GM21825 (cell line): ENCODE results near the gene INCENP.

Source experiments
- ATAC-seq: cut with Tn5 transposase; IDR thresholded peaks from one replicate; pipeline ENCODE4 v1.9.1; 2021; ENCODE audit warnings: mild to moderate bottlenecking, moderate library complexity; ENCODE audit not compliant: unreplicated experiment

Gene INCENP

DNA sequence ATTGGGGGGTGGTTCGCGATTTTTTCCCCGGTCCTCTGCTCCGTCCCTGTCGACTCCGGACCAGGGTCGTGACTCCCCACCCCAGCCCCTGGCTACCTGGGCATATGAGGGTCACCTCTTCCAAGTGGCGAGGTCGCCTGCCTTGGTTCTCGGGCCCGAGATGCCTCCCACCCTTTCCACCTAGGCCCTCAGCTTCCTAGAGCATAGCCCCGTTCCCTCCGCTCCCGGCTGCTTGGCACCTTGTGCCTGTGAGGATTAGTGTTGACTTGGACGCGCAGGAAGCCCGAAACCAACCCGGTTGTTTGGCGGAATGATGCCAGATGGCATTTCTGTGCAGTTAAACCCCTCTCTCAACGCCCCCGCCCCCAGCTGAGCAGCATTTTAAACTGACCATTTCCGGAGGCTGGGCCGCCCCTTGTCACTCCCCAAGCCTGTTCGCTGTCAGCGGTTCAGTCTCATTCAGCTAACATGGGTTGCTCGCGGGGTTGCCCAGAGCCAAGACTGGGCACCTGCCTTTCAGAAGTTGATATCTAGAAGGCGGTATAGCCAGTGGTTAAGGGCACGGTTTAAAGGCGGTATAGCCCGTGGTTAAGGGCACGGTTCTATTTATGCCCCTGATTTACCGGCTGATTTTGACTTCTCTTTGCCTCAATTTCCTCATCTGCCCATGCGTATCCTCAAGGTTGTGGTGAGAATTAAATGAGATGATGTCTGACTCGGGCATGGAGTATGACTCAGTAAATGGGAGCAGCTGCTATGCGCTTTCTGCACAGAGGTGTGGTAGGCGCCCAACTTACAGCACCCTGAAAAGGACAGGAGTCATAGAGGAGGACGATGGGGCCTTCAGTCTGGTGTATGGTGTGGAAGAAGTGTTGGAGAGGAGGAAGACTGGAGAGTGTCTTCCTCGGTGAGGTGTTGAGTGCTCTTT is 639 bp downstream of the INCENP start:
- peak; percentile 19 for ATAC-seq

DNA sequence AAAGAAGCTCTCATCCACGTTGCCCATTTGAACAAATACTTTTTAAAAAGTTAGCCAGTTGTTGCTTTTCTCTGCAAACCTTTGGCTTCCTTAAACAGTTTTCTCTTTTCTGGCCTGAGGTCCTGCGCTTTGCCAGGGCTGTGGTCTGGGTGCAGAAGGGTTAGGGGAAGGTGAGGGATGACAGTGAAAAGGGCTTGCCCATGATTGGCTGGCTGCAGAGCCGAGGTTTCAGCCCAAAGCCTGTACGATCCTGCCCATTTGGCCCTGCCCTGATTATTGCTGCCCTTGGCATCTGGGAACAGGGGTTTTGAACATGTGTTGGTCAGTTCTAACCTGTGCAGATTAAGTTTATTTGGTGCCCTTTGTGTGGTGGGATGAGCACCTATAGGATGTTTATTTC is 1.5 kb downstream of the INCENP start:
- ATAC-seq, result no peak

DNA sequence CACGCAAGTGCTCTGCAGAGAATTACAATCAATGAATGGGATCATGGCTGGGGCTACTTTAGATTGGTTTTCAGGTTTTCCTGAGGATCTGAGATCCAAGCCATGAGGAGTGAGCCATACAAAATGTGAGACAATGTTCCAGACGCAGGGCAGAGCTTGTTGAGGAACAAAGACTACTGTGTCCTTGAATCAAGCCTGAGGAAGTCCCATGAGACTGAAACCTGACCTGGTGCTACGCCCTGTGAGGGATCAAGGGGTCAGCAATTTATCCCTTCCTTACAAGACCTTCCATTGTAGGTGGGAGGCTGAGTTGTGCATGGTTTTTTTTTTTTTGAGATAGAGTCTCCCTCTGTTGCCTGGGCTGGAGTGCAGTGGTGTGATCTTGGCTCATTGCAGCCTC is 2.1 kb downstream of the INCENP start:
- ATAC-seq, result no peak

DNA sequence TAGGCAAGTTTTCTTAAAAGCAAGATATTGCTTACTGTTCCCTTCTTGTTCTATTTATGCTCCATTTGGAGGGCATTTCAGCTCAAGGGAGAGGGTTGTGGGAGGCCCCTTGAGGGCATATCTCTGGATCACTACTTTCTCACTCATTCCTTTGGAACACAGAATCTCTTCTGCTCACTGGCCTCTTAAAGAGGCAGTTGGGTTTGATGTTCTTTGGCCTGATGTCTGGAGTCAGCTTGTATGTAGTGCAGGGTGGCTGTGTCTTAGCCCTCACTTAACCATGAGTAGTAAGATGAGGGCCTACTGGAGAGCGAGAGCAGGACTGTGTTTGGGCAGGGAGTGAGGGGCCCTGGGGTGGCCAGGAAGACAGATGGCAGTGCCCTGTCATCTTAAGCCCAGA is 3.6 kb downstream of the INCENP start:
- ATAC-seq, result no peak

DNA sequence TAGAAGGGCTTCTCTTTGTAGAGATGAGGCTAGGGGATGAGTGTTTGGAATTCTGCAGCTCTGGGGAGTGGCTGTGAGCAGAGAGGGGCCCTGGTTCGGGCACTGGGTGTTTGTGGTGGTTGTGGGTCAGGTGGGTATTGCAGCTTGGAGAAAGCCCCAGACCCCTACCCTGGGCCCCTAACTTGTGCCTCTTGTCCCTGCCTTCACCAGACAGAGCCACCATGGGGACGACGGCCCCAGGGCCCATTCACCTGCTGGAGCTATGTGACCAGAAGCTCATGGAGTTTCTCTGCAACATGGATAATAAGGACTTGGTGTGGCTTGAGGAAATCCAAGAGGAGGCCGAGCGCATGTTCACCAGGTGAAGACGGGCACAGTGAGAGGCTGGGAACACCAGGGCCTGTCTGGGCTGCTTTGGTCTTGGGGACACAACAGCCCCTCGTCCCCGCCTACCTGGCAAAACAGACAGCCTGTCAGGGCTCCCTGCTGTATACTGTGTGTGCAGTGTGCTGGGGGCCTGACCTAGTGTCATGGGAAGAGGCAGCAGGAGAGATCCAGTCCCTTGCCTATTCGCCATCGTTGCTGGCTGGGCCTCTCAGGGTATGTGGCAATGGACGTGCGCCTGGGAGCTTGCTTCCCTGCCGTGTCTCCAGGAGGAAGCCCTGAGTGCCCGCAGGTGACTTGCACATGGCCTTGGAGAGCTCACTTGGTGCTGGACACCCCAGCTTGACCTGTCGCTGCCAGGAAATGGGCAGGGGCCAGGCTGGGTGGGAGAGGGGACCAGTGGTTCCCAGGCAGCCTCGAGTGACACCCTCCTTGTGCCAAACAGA is 4.3 kb downstream of the INCENP start:
- ATAC-seq, result no peak

DNA sequence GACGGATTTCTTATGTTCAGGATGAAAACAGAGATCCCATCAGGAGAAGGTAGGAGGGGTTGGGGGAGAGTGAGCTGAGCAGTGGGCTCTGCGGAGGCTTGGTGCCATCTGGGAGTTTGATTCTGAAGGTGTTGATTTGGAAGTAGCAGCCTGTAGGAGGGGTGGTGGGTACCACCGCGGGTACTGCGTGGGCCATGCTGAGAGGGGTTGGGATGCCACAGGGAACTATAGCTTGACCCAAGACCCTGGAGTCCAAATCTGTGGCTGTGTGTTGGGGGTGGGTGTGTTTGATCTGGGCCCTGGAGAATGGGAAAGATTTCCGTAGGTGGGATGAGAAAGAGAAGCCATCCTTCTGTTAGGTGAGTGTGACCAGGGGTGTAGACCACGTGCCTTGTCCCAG is 5.0 kb downstream of the INCENP start:
- no peak for ATAC-seq

DNA sequence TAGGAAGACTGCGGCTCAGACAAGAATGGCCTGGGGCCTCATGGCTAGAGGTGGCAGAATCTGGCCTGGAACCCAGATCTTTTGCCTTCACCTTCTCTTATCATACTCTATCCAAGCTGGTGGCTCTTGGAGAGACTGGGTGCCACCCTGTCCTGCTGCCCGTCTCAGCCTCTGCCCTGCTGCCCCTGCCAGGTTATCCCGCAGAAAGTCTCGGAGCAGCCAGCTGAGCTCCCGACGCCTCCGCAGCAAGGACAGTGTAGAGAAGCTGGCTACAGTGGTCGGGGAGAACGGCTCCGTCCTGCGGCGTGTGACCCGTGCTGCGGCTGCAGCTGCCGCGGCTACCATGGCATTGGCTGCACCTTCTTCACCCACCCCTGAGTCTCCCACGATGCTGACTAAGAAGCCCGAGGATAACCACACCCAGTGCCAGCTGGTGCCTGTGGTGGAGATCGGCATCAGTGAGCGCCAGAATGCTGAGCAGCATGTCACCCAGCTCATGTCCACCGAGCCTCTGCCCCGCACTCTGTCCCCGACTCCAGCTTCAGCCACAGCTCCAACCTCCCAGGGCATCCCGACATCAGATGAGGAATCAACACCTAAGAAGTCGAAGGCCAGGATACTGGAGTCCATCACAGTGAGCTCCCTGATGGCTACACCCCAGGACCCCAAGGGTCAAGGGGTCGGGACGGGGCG is 5.9 kb downstream of the INCENP start:
- no peak for ATAC-seq

DNA sequence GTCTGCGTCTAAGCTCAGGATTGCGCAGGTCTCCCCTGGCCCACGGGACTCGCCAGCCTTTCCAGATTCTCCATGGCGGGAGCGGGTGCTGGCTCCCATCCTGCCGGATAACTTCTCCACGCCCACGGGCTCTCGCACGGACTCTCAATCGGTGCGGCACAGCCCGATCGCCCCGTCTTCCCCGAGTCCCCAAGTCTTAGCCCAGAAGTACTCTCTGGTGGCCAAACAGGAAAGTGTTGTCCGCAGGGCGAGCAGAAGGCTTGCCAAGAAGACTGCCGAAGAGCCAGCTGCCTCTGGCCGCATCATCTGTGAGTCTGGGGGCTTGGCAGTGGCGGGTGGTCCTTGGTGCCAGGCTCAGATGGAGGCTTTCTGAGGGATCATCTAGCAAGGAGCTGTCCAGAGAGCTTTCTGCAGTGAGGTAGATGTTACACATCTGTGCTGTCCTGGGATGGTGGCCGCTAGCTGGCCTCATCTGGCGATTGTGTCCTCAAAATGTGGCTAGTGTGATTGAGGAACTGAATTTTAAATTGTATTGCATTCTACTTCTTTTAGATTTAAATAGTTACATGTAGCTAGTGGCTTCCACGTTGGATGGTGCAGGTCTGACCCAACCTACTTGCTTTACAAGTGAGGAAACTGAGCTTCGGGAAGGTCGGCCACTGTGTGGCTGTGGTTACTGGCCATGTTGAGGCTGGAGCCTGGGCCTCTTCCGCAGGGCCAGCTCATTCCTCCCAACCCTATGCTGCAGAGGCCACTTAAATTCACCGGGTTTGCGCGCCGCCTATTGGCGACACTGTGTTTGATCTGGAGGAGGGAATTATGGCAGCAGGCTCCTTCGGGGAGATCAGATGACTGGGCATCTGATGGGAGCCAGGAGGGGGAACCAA is 6.7 kb downstream of the INCENP start:
- ATAC-seq, result no peak

DNA sequence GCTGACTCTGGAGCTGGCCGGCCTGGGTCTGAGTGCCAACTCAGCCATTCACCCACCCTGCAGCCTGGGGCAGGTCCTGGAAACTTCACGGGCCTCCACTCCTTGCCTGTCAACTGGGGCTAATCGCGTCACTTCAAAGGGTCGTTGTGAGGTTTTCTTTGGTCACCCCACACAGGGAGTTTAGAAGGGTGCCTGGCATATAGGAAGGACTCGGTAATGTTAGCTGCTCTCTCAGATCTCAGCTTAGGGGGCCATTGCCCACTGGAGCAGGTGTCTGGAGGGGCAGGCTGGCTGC is 7.3 kb downstream of the INCENP start:
- no peak for ATAC-seq

DNA sequence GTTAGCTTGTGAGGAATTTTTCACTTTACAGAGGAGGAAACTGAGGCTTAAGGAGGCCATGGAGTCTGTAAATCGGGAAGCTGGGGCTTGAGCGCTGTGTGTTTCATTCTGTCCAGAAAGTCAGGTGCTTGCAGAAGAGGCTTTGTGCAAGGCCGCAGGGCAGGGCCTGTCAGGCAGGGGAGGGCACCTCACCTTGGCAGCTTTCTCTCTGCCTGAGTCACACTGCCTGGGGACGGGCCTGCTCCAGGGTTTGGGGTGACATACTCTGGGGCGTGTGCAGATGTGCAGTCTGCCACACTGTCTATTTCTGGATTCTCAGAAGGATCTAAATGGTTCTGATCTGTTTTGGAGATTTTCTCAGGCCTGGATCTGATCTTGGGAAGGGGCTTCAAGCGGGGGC is 8.4 kb downstream of the INCENP start:
- no peak for ATAC-seq

DNA sequence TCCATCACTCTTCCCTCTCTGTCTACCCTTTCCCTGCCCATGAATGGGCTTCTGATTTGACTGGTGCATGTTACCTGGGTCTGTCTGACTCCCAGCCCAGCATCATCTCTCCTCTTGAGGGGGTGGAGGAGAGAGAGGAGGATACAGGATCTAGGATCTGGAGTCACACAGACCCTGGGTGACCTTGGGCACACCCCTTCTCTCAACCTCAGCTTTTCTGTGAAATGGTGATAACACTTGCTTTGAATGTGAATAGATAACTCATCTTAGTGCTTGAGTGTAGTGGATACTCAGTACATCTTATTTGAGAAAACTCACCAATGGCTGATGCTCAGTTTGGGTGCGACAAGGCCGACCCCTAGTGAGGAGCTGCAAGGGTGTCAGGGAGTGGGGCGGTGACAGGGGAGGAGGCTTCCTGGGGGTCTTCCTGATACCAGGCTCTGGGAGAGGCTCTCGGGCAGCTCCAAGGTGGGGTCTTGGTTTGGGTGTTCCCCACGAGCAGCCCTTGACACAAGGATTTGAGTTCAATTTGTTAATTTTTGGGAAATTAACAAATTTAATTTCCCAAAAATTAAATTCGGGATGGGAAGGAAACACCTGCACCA is 9.0 kb downstream of the INCENP start:
- ATAC-seq, result no peak

DNA sequence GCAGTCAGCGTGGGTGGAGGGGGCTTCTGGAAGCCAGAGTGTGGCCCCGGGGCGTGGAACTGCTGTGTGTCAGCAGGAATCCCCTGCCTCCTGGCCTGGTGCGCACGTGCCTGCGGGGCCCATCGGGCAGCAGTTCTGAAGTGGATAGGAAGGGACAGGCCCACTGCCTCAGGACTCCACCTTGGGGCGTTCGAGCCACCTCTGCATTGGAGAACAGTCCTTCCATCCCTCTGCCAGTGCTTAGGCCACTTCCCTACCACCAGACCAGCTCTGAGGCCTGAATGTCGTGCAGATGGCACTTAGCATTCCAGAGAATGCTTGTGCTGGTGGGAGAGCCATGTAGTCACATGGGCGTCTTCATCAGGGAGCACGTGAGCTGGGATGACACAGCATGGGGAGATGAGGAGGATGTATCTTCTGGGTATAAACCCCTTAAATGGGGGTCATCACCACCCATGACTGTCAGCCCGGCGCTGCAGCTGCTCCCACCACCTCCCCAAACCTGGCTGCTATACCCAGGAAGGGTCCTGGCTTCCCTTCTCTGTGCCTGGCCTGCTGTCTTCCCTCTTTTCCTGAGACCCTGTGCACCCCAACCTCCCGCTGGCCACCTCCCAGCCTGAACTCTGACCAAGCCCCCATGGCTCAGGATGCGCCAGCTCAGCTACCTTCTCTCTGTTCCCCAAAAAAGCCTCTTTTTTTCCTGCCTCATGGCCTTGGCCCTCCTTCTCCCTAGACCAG is 9.7 kb downstream of the INCENP start:
- ATAC-seq, result no peak

DNA sequence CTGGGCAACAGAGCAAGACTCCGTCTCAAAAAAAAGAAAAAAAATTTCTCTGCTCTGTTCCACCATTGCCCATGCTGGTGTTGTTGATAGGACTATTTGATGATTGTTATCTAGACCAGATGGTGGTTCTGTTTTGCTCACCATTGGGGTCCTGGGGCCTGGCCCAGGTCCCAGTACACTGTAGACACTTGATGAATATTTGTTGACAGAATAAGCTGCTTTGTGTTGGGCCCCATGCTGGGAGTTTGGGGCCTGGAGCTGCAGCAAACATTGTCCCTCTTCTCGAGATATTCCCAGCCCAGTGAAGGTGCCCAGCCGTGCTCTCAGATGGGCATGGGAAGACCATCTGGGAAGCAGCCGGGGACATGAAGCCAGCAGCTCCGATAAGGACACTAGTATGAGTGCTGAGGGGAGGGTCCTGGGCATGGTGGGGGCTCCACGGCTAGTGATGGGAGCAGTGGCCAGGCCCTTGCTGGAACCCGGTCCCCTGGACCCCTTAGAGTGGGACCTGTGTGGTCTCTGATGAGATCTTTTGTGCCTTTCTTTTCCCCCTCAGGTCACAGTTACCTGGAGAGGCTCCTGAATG is 13.6 kb downstream of the INCENP start:
- ATAC-seq, result no peak

DNA sequence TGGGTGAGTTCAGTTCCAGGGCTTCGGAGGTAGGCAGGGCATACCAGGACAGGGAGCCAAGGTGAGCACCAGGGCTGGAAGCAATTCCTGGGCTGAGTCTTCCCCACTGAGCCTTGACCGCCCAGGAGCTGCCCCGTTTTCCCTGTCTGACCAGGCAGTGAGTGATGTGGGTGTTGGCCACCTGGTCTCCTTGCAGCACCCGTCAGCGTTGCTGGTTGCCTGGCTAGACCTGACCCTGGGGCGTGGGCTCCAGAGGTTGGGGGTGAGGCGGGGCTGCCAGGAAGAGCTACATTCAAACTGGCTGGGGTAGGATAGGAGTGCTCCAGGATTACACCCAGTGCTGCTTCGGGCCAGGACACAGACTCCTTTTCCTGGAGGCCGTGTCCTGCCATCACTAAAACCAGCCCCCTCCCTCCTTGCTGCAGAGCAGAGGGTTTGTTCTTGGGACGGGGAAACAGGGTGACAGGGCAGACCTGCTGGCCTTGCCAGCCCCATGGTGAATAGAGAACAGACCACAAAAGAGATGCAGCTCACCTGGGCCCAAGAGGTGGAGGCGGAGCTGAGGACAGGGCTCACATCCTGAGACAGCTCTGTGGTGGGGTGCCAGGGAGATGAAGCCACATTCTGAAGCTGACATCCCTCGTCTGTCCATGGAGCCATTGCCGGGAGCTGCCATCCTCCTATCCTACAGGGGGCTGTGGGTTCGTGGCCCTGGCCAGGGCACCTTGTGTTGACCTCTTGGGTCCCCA is 14.2 kb downstream of the INCENP start:
- ATAC-seq, result no peak

DNA sequence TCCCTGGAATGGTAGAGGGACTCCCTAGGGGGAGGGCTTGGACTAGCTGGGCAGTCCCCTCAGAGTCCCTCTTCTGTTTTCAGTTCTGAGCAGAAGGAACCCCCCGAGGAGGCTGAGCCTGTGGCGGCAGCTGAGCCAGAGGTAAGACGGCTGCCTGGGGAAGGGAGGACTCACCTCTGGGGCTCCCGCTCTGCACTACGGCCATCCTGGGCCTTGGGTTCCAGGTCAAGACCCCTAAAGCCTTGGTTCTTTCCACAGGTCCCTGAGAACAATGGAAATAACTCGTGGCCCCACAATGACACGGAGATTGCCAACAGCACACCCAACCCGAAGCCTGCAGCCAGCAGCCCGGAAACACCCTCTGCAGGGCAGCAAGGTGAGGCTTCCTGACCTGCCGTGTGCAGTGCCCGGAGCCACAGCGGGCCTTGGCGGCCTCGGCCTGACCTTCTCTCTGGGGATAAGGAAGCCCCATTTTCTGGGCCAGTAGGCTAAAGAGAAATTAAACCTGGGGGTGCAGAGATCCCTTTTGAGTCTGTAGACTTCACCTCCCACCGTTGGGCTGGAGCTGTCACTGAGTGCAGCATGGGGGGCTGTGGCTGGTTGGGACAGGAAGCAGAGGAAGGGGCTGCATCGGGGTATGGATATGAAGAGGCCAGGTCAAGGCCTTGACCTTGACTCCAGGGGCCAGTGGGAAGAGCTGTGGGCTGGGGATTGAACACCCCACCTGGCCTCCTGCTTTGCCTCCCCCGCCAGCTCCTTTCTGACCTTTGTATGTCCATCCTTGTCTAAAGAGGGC is 15.0 kb downstream of the INCENP start:
- no peak for ATAC-seq

DNA sequence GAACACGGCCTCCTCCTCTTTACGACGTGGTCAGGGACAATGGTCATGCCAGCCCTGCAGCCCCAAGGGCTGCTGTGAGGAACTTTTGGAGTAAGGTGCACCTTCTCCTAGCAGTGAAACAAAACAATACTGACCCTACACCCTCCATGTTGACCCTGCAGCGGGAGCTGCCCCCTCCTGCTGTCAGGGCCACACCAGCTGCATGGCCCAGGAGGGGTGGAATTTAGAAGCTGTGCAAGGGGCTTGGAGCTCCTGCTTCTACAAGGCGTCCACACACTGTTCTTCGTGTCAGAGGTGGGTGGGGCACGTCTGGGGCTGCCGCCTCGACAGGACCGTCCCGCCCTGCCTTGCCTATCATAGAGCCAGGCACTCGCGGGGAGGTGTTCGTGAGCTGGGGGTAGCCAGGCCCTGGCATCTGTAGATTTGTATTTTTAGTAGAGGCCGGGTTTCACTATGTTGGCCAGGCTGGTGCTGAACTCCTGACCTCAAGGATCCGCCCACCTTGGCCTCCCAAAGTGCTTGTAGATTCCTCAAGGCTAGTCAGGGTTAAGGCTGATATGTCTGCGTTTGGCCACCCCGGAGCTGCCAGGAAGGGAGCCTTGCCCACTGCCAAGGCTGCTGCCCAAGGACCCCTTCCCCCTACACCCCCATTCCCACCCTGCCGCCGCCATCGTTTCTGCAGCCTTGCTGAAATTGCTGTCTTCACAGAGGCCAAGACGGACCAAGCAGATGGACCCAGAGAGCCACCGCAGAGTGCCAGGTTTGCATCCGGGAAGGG is 15.9 kb downstream of the INCENP start:
- ATAC-seq, result no peak
